ENCODE measurements around the gene TRIM14. TPM values are rescaled to one million over a fixed set of nuclear protein-coding genes. Genes with fewer than 3 reads are reported as not detected.
"Not testable (repeated sequence)": the region's sequence is repeated elsewhere in the genome, so short reads cannot be mapped to it uniquely, and the experiment has no call there.

TRIM14 gene
- total RNA-seq, 1 donor from 2014 or later, result 2.2 TPM

- DNase-seq, result no peak
Observed at GRCh38 chr9:98140503-98140902, 21.5 kb upstream of the TRIM14 start.

GRCh38 chr9:98136489-98136888 is 17.5 kb upstream of the TRIM14 start:
- no peak for DNase-seq

- no peak for DNase-seq
Observed at GRCh38 chr9:98135938-98136337, 16.9 kb upstream of the TRIM14 start.

- DNase-seq, result no peak
Observed at GRCh38 chr9:98135558-98135934, 16.5 kb upstream of the TRIM14 start.

GRCh38 chr9:98134702-98135557 is 15.9 kb upstream of the TRIM14 start:
- no peak for DNase-seq

GRCh38 chr9:98132806-98133631 is 14.0 kb upstream of the TRIM14 start:
- no peak for DNase-seq

- no peak for DNase-seq
Observed at GRCh38 chr9:98132158-98132557, 13.1 kb upstream of the TRIM14 start.

GRCh38 chr9:98130576-98131228 is 11.7 kb upstream of the TRIM14 start:
- DNase-seq, result no peak

- not testable (repeated sequence) for DNase-seq
Observed at GRCh38 chr9:98130060-98130459, 11.0 kb upstream of the TRIM14 start.

- no peak for DNase-seq
Observed at GRCh38 chr9:98129451-98129881, 10.4 kb upstream of the TRIM14 start.

GRCh38 chr9:98128316-98128715 is 9.3 kb upstream of the TRIM14 start:
- no peak for DNase-seq

GRCh38 chr9:98127226-98127625 is 8.2 kb upstream of the TRIM14 start:
- no peak for DNase-seq

- no peak for DNase-seq
Observed at GRCh38 chr9:98124637-98125426, 5.8 kb upstream of the TRIM14 start.

GRCh38 chr9:98124091-98124490 is 5.1 kb upstream of the TRIM14 start:
- not testable (repeated sequence) for DNase-seq

- no peak for DNase-seq
Observed at GRCh38 chr9:98121058-98121457, 2.0 kb upstream of the TRIM14 start.

GRCh38 chr9:98120476-98120875 is 1.5 kb upstream of the TRIM14 start:
- DNase-seq, result no peak

- no peak for DNase-seq
Observed at GRCh38 chr9:98117984-98118639, 910 bp downstream of the TRIM14 start.

- DNase-seq, result not testable (repeated sequence)
Observed at GRCh38 chr9:98117097-98117496, 1.9 kb downstream of the TRIM14 start.

GRCh38 chr9:98109052-98109451 is 10.0 kb downstream of the TRIM14 start:
- DNase-seq, result no peak

- no peak for DNase-seq
Observed at GRCh38 chr9:98108531-98109031, 10.4 kb downstream of the TRIM14 start.

GRCh38 chr9:98107926-98108325 is 11.1 kb downstream of the TRIM14 start:
- no peak for DNase-seq
